Panc1 (cell line): ENCODE data around the gene SPOCK1. TPM values are rescaled to one million over a fixed set of nuclear protein-coding genes. Genes with fewer than 3 reads are reported as not detected.
A peak's percentile ranks its signal among the peaks of the same experiment; 100 is the strongest.

Experiments
- ATAC-seq: fragments of 200-7000 bp; cut with Tn5 transposase; 2 replicates; pipeline ENCODE4 v1.9.1; 2020; ENCODE audit warnings: mild to moderate bottlenecking, moderate library complexity
- BruUV-seq: library from RNA; stranded (reverse); fragments of 400-500 nt; replicated peaks from 2 replicates; lab custom pipeline; 2021; lab: Mats Ljungman, UMichigan
- CTCF ChIA-PET: fragments of 300-600 bp; sonication (Branson Sonifier 250); formaldehyde crosslinking; loops from one replicate; lab custom pipeline; 2022; ENCODE audit warnings: antibody characterized with exemption; lab: Charles Lee
- POLR2A ChIA-PET: fragments of 300-600 bp; sonication (Branson Sonifier 250); formaldehyde crosslinking; loops from one replicate; lab custom pipeline; 2022; ENCODE audit warnings: antibody characterized with exemption; lab: Charles Lee
- DNase-seq: peaks from one replicate; pipeline ENCODE4 v3.0.0-alpha.2; 2010; ENCODE audit warnings: low read depth, low spot score
- H3K27ac ChIP-seq: 2 replicates; pipeline ENCODE4 v1.5.1; 2011; ENCODE audit warnings: mild to moderate bottlenecking, low read length, inconsistent platforms
- H3K27me3 ChIP-seq: fragments of 200-500 bp; sonication (Bioruptor generic); 2 replicates; pipeline ENCODE4 v1.6.0; 2014; ENCODE audit warnings: low read length, inconsistent platforms; ENCODE audit not compliant: control insufficient read depth, insufficient read depth
- H3K36me3 ChIP-seq: fragments of 200-500 bp; sonication (Bioruptor generic); 2 replicates; pipeline ENCODE4 v1.5.1; 2014; ENCODE audit warnings: inconsistent platforms, mild to moderate bottlenecking, low read length, moderate library complexity; ENCODE audit not compliant: control insufficient read depth, insufficient read depth
- H3K4me1 ChIP-seq: 2 replicates; pipeline ENCODE4 v1.5.1; 2011; ENCODE audit warnings: inconsistent platforms, mild to moderate bottlenecking, low read length, moderate library complexity; ENCODE audit not compliant: control insufficient read depth, insufficient read depth
- H3K4me3 ChIP-seq, 2 experiments: 2 replicates each; pipeline ENCODE4 v1.5.1; 2011 to 2012; ENCODE audit warnings: low read depth in 2 of 2, low read length in 2 of 2, mild to moderate bottlenecking in 2 of 2, inconsistent platforms in 1 of 2, moderate library complexity in 1 of 2
- H3K9me3 ChIP-seq: fragments of 200-500 bp; sonication (Bioruptor generic); 2 replicates; pipeline ENCODE4 v1.5.1; 2014; ENCODE audit warnings: low read depth, mild to moderate bottlenecking, inconsistent platforms, low read length, moderate library complexity; ENCODE audit not compliant: control insufficient read depth, insufficient read depth
- POLR2AphosphoS5 ChIP-seq: IDR thresholded peaks from 2 replicates; pipeline ENCODE4 v1.6.1; 2012; ENCODE audit warnings: mild to moderate bottlenecking, low read depth, low read length, moderate library complexity
- SIN3A ChIP-seq: IDR thresholded peaks from 2 replicates; pipeline ENCODE4 v1.6.1; 2012; ENCODE audit warnings: low read depth, mild to moderate bottlenecking, low read length, moderate library complexity, borderline replicate concordance; ENCODE audit not compliant: insufficient read depth
- TCF7L2 ChIP-seq: IDR thresholded peaks from 2 replicates; pipeline ENCODE4 v1.6.1; 2011; ENCODE audit warnings: mild to moderate bottlenecking, low read depth, low read length, inconsistent platforms
- in situ Hi-C: cut with HindIII; loops from 2 replicates; pipeline ENCODE4 v1.10.0; 2016; ENCODE audit warnings: low sequenced_read_pairs, low pct_unique_long_range_greater_than_20kb
- intact Hi-C: fragments of 100-400 bp; cut with micrococcal nuclease; formaldehyde crosslinking; loops from one replicate; pipeline ENCODE4 v1.10.0; 2022; ENCODE audit not compliant: unreplicated experiment
- total RNA-seq: library from RNA; stranded (reverse); gene quantifications from one replicate; pipeline ENCODE4 v1.2.1, GENCODE V29; 2021; ENCODE audit not compliant: unreplicated experiment
- TF ChIP-seq, protein P1 (sequence below), 2 experiments: IDR thresholded peaks; 2 replicates each; pipeline ENCODE4 v1.6.1; 2011 to 2012; ENCODE audit warnings: low read depth in 2 of 2, control low read depth in 1 of 2, low read length in 1 of 2, mild to moderate bottlenecking in 1 of 2, moderate library complexity in 1 of 2; ENCODE audit not compliant: insufficient read depth in 1 of 2
- TF ChIP-seq, protein P2 (sequence below): fragments of 450-650 bp; IDR thresholded peaks from 2 replicates; pipeline ENCODE4 v1.5.1; 2017; ENCODE audit warnings: mild to moderate bottlenecking

The SPOCK1 gene
- total RNA-seq, 1 experiment from 2014 or later, result 15.6 TPM

DNA sequence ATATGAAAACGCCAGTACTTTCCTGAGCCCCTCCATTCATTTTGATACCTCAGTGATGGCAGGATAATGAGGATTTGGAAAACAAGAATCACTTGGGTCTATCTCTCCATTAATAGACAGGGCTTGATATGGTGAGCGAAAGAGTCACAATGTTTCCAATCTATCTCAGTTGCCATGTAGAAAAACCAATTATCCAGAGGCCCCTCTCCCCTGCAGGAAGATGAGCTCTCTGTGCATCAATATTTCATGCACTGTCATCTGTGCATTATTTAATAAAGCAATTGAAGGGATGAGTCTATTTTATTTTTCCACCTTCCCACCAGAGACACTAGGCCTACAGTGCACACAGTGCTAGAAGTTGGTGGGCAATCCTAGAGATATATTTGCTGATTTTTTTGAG is 326.9 kb downstream of the SPOCK1 start:
- BruUV-seq, result no TSS peak
- in situ Hi-C loops (no loop called here), intact Hi-C loops (no loop called here)
- H3K4me1 ChIP-seq, result no peaks in the 10 kb centered on the region
- CTCF ChIA-PET, result no interaction called here
- no peaks in the 10 kb centered on the region for H3K9me3 ChIP-seq
- no peaks in the 10 kb centered on the region for H3K36me3 ChIP-seq
- DNase-seq (no peak), ATAC-seq (no peak)
- no peak for TF ChIP-seq TCF7L2
- no peak for TF ChIP-seq SIN3A
- TF ChIP-seq, protein P1, sequence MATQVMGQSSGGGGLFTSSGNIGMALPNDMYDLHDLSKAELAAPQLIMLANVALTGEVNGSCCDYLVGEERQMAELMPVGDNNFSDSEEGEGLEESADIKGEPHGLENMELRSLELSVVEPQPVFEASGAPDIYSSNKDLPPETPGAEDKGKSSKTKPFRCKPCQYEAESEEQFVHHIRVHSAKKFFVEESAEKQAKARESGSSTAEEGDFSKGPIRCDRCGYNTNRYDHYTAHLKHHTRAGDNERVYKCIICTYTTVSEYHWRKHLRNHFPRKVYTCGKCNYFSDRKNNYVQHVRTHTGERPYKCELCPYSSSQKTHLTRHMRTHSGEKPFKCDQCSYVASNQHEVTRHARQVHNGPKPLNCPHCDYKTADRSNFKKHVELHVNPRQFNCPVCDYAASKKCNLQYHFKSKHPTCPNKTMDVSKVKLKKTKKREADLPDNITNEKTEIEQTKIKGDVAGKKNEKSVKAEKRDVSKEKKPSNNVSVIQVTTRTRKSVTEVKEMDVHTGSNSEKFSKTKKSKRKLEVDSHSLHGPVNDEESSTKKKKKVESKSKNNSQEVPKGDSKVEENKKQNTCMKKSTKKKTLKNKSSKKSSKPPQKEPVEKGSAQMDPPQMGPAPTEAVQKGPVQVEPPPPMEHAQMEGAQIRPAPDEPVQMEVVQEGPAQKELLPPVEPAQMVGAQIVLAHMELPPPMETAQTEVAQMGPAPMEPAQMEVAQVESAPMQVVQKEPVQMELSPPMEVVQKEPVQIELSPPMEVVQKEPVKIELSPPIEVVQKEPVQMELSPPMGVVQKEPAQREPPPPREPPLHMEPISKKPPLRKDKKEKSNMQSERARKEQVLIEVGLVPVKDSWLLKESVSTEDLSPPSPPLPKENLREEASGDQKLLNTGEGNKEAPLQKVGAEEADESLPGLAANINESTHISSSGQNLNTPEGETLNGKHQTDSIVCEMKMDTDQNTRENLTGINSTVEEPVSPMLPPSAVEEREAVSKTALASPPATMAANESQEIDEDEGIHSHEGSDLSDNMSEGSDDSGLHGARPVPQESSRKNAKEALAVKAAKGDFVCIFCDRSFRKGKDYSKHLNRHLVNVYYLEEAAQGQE (IDR thresholded peaks at IDR 0.05; ENCODE audit: insufficient read depth in 1 of 2, low read depth in 2 of 2, low read length in 1 of 2), result no peak
- TF ChIP-seq, protein P2, sequence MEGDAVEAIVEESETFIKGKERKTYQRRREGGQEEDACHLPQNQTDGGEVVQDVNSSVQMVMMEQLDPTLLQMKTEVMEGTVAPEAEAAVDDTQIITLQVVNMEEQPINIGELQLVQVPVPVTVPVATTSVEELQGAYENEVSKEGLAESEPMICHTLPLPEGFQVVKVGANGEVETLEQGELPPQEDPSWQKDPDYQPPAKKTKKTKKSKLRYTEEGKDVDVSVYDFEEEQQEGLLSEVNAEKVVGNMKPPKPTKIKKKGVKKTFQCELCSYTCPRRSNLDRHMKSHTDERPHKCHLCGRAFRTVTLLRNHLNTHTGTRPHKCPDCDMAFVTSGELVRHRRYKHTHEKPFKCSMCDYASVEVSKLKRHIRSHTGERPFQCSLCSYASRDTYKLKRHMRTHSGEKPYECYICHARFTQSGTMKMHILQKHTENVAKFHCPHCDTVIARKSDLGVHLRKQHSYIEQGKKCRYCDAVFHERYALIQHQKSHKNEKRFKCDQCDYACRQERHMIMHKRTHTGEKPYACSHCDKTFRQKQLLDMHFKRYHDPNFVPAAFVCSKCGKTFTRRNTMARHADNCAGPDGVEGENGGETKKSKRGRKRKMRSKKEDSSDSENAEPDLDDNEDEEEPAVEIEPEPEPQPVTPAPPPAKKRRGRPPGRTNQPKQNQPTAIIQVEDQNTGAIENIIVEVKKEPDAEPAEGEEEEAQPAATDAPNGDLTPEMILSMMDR, result no peak
- no peak for TF ChIP-seq POLR2AphosphoS5
- no peaks in the 10 kb centered on the region for H3K27me3 ChIP-seq
- POLR2A ChIA-PET, result no interaction called here
- H3K27ac ChIP-seq, result no peak overlapping the region
- H3K4me3 ChIP-seq, result no peak overlapping the region

- H3K4me3 ChIP-seq, result no peak overlapping the region
- intact Hi-C loops (no loop called here), in situ Hi-C loops (no loop called here)
- no peaks in the 10 kb centered on the region for H3K27me3 ChIP-seq
- ATAC-seq (no peak), DNase-seq (no peak)
- no peaks in the 10 kb centered on the region for H3K4me1 ChIP-seq
- no peak overlapping the region for H3K27ac ChIP-seq
- H3K9me3 ChIP-seq, result no peaks in the 10 kb centered on the region
- H3K36me3 ChIP-seq, result no peaks in the 10 kb centered on the region
- BruUV-seq, result no TSS peak
- CTCF ChIA-PET, result no interaction called here
- no peak for TF ChIP-seq TCF7L2
- TF ChIP-seq, protein P1 (IDR thresholded peaks at IDR 0.05; ENCODE audit: insufficient read depth in 1 of 2, low read depth in 2 of 2, low read length in 1 of 2), result peak in 1 of 2 experiments; percentile 55; a peak in 1 of 4 replicates
- POLR2A ChIA-PET, result no interaction called here
Measured at GRCh38 chr5:137167187-137167586, 331.9 kb downstream of the SPOCK1 start.
